Endothelial cell of umbilical vein (primary cell): ENCODE data around the gene FSTL3. TPM values are rescaled to one million over a fixed set of nuclear protein-coding genes. Genes with fewer than 3 reads are reported as not detected.

ENCODE experiments used
- BruUV-seq: library from RNA; stranded (reverse); fragments of 400-500 nt; replicated peaks from 2 replicates; lab custom pipeline; 2021; lab: Mats Ljungman, UMichigan
- CTCF ChIA-PET: fragments of 300-600, 350-600 bp; sonication (Branson Sonifier 250); formaldehyde crosslinking; loops from one replicate; lab custom pipeline; 2021; ENCODE audit warnings: antibody characterized with exemption, inconsistent platforms; lab: Charles Lee
- POLR2A ChIA-PET: fragments of 300-600, 350-600 bp; sonication (Branson Sonifier 250); formaldehyde crosslinking; loops from one replicate; lab custom pipeline; 2021; ENCODE audit warnings: antibody characterized with exemption, inconsistent platforms; lab: Charles Lee
- DNase-seq: peaks from one replicate; pipeline ENCODE4 v3.0.0-alpha.2; 2011; ENCODE audit warnings: low read depth, low spot score
- FAIRE-seq: peaks from 2 replicates; lab custom pipeline; 2011; peaks lifted over from hg19 to GRCh38; lab: Jason Lieb, UNC
- H2AFZ ChIP-seq: 2 replicates; pipeline ENCODE4 v1.6.0; 2012; ENCODE audit warnings: low read depth, low read length, control low read depth, inconsistent platforms
- H3K27ac ChIP-seq: 2 replicates; pipeline ENCODE4 v1.5.1; 2011; ENCODE audit warnings: low read depth, mild to moderate bottlenecking, control low read depth, low read length, moderate library complexity; ENCODE audit not compliant: insufficient read depth
- H3K27me3 ChIP-seq, 2 experiments: 2 replicates each; pipeline versions ENCODE4 v1.6.0 to v1.6.1; 2011; ENCODE audit warnings: low read length in 2 of 2, mixed read lengths in 1 of 2; ENCODE audit not compliant: control insufficient read depth in 2 of 2, insufficient read depth in 2 of 2
- H3K36me3 ChIP-seq, 2 experiments: 2 replicates in 1 of 2; 3 replicates in 1 of 2; pipeline ENCODE4 v1.5.1; 2011; ENCODE audit warnings: low read length in 2 of 2, mild to moderate bottlenecking in 1 of 2, moderate library complexity in 1 of 2; ENCODE audit not compliant: control insufficient read depth in 2 of 2, insufficient read depth in 2 of 2; ENCODE audit errors: extremely low read depth in 1 of 2
- H3K4me1 ChIP-seq: 3 replicates; pipeline ENCODE4 v1.5.1; 2011; ENCODE audit warnings: mild to moderate bottlenecking, low read length; ENCODE audit not compliant: control insufficient read depth, insufficient read depth; ENCODE audit errors: extremely low read depth
- H3K4me2 ChIP-seq: 2 replicates; pipeline ENCODE4 v1.6.1; 2011; ENCODE audit warnings: low read length, control low read depth, mixed read lengths; ENCODE audit not compliant: insufficient read depth
- H3K4me3 ChIP-seq, 3 experiments: fragments of 200-600 bp in 1 of 3; sonication (generic), shearing (Covaris generic) in 1 of 3; replicated peaks in 1 of 3; 2 replicates each; pipeline ENCODE4 v1.5.1; 2011 to 2016; ENCODE audit warnings: control low read depth in 3 of 3, low read length in 3 of 3, mild to moderate bottlenecking in 2 of 3, inconsistent platforms in 1 of 3, low read depth in 1 of 3, moderate library complexity in 1 of 3; ENCODE audit not compliant: insufficient read depth in 1 of 3
- H3K79me2 ChIP-seq: 2 replicates; pipeline ENCODE4 v1.6.0; 2012; ENCODE audit warnings: low read length, inconsistent platforms; ENCODE audit not compliant: control insufficient read depth, insufficient read depth
- H3K9ac ChIP-seq: replicated peaks from 2 replicates; pipeline ENCODE3; 2011; ENCODE audit warnings: low read length, control low read depth; ENCODE audit not compliant: insufficient read depth; ENCODE audit errors: extremely low read depth
- H3K9me1 ChIP-seq: replicated peaks from 3 replicates; pipeline ENCODE4 v1.6.0; 2011; ENCODE audit warnings: mild to moderate bottlenecking, low read length; ENCODE audit not compliant: control insufficient read depth, insufficient read depth; ENCODE audit errors: extremely low read depth
- H3K9me3 ChIP-seq: replicated peaks from 2 replicates; pipeline ENCODE4 v1.5.1; 2012; ENCODE audit warnings: low read length, inconsistent platforms; ENCODE audit not compliant: control insufficient read depth, insufficient read depth
- H4K20me1 ChIP-seq: replicated peaks from 2 replicates; pipeline ENCODE3; 2011; ENCODE audit warnings: mild to moderate bottlenecking, low read length; ENCODE audit not compliant: control insufficient read depth, insufficient read depth; ENCODE audit errors: extremely low read depth
- CTCF ChIP-seq, 2 donors: IDR thresholded peaks; 1 replicate in 1 of 2; 2 replicates in 1 of 2; pipeline ENCODE4 v1.5.1; 2011; ENCODE audit warnings: low read length in 2 of 2, mild to moderate bottlenecking in 2 of 2, moderate library complexity in 2 of 2, control low read depth in 1 of 2, inconsistent platforms in 1 of 2, low read depth in 1 of 2; ENCODE audit not compliant: insufficient read depth in 1 of 2; ENCODE audit errors: extremely low read depth in 1 of 2
- EZH2 ChIP-seq: IDR thresholded peaks from 2 replicates; pipeline ENCODE4 v1.6.1; 2012; ENCODE audit warnings: borderline replicate concordance, low read depth, mild to moderate bottlenecking, moderate library complexity, low read length, inconsistent platforms; ENCODE audit not compliant: severe bottlenecking
- FOS ChIP-seq: IDR thresholded peaks from 2 replicates; pipeline ENCODE4 v1.6.1; 2011; ENCODE audit warnings: mild to moderate bottlenecking, low read length, moderate library complexity, borderline replicate concordance; ENCODE audit not compliant: insufficient read depth
- GATA2 ChIP-seq: IDR thresholded peaks from 2 replicates; pipeline ENCODE4 v1.7.0; 2011; ENCODE audit warnings: low read depth, mild to moderate bottlenecking, moderate library complexity, mixed read lengths, low read length; ENCODE audit not compliant: insufficient read length, insufficient read depth
- JUN ChIP-seq: IDR thresholded peaks from 2 replicates; pipeline ENCODE4 v1.6.1; 2011; ENCODE audit warnings: borderline replicate concordance, low read depth; ENCODE audit not compliant: insufficient read length, insufficient read depth
- MAX ChIP-seq: IDR thresholded peaks from 2 replicates; pipeline ENCODE4 v1.6.1; 2011; ENCODE audit not compliant: insufficient read depth, insufficient read length
- MYC ChIP-seq: IDR thresholded peaks from one replicate; pipeline ENCODE4 v1.6.1; 2011; ENCODE audit warnings: mild to moderate bottlenecking, low read depth, low read length
- POLR2A ChIP-seq: IDR thresholded peaks from 2 replicates; pipeline ENCODE4 v1.6.1; 2012; ENCODE audit warnings: low read depth, mild to moderate bottlenecking, control low read depth, low read length
- POLR2AphosphoS5 ChIP-seq: IDR thresholded peaks from 2 replicates; pipeline ENCODE4 v1.6.1; 2012; ENCODE audit warnings: low read depth, mild to moderate bottlenecking, control low read depth, low read length, moderate library complexity; ENCODE audit not compliant: insufficient read depth
- dilution Hi-C: fragments of 300-500 bp; cut with MboI; formaldehyde crosslinking; loops from one replicate; pipeline ENCODE4 v1.15.0; 2019; ENCODE audit warnings: low sequenced_read_pairs; ENCODE audit not compliant: extremely low pct_ligation_motif_present
- intact Hi-C: fragments of 100-400 bp; cut with micrococcal nuclease; formaldehyde crosslinking; loops from one replicate; pipeline ENCODE4 v1.10.0; 2022
- polyA plus RNA-seq, 4 experiments: library from polyadenylated mRNA; depleted of rRNA in 3 of 4; stranded (reverse) in 3 of 4; unstranded in 1 of 4; fragments of >200 nt; gene quantifications; 2 replicates each; pipeline versions ENCODE4 v1.2.1 to v1.2.3, GENCODE V29; 2011 to 2012; ENCODE audit warnings: missing spikeins in 1 of 4
- total RNA-seq: library from RNA; stranded (reverse); gene quantifications from 2 replicates; pipeline ENCODE4 v1.2.3, GENCODE V29; 2021

The FSTL3 gene
- total and polyA plus RNA-seq, 2 donors (not counting 3 experiments of a cell fraction or from before 2014, with no cell fraction given) = 19.9 to 45.2 TPM

- intact Hi-C loops = no loop called here
- DNase-seq (no peak), FAIRE-seq (no peak)
- Histone ChIP-seq H2AFZ (no peak overlapping the region), H3K27ac (no peak overlapping the region), H3K9me3 (no peaks in the 10 kb centered on the region), H3K36me3 (peaks cover 0 to 10% of the 10 kb centered on the region in 2 experiments), H3K9ac (peak overlapping the region; percentile 87), H3K4me2 (peak overlapping the region; percentile 68), H3K9me1 (no peaks in the 10 kb centered on the region), H4K20me1 (no peaks in the 10 kb centered on the region), H3K4me3 (peak overlapping the region in 2 of 3 experiments; percentile 73 to 89), H3K27me3 (no peaks in the 10 kb centered on the region), H3K4me1 (peaks cover 19% of the 10 kb centered on the region), H3K79me2 (peaks cover 71% of the 10 kb centered on the region)
- no peak for TF ChIP-seq MAX
- TF ChIP-seq JUN = no peak
- no peak for TF ChIP-seq POLR2A
- TF ChIP-seq EZH2 = no peak
- no peak for TF ChIP-seq FOS
- TF ChIP-seq GATA2 = no peak
- no peak for TF ChIP-seq CTCF (IDR thresholded peaks at IDR 0.05; ENCODE audit: extremely low read depth in 1 of 2, insufficient read depth in 1 of 2, low read depth in 1 of 2, low read length in 2 of 2)
- no peak for TF ChIP-seq POLR2AphosphoS5
- TF ChIP-seq MYC = no peak
- ChIA-PET CTCF (interaction anchor here (0.8 to 1.0 kb wide), 2 partner anchors 73 to 77 kb away, joined by 3 to 4 read pairs; no protein-coding TSS in a partner anchor), POLR2A (no interaction called here)
- dilution Hi-C loops = no loop called here
- no TSS peak for BruUV-seq
Measured at GRCh38 chr19:660793-661426, 15.3 kb upstream of the FSTL3 start.
